Neural cell (in vitro differentiated cells): ENCODE results near the gene RAD51B. TPM values are rescaled to one million over a fixed set of nuclear protein-coding genes. Genes with fewer than 3 reads are reported as not detected.

Source experiments
- H2AFZ ChIP-seq: fragments of 200-600, 300-800 bp; sonication (generic), shearing (Covaris generic); 2 replicates; pipeline ENCODE4 v1.6.0; 2014; ENCODE audit warnings: low read depth, mild to moderate bottlenecking, antibody characterized with exemption, low read length, moderate library complexity
- H3F3A ChIP-seq: fragments of 200-600 bp; shearing (Covaris generic); 2 replicates; pipeline ENCODE4 v1.6.1; 2016; ENCODE audit warnings: mild to moderate bottlenecking, moderate library complexity, mixed read lengths, antibody characterized with exemption, low read length; ENCODE audit not compliant: insufficient read depth, poor library complexity, severe bottlenecking
- H3K27ac ChIP-seq: fragments of 200-600, 300-800 bp; sonication (generic), shearing (Covaris generic); 2 replicates; pipeline ENCODE4 v1.5.1; 2014; ENCODE audit warnings: mild to moderate bottlenecking, low read length, moderate library complexity
- H3K27me3 ChIP-seq: fragments of 300-800, 200-600 bp; sonication (generic), shearing (Covaris generic); 2 replicates; pipeline ENCODE4 v1.6.0; 2014; ENCODE audit warnings: mild to moderate bottlenecking, low read depth, low read length, moderate library complexity; ENCODE audit not compliant: insufficient read depth
- H3K36me3 ChIP-seq: fragments of 300-800, 200-600 bp; sonication (generic), shearing (Covaris generic); 2 replicates; pipeline ENCODE4 v1.5.1; 2014; ENCODE audit warnings: mild to moderate bottlenecking, antibody characterized with exemption, low read length, moderate library complexity; ENCODE audit not compliant: insufficient read depth
- H3K4me2 ChIP-seq: fragments of 300-800, 200-600 bp; sonication (generic), shearing (Covaris generic); 2 replicates; pipeline ENCODE4 v1.6.0; 2014; ENCODE audit warnings: mild to moderate bottlenecking, low read length
- H3K4me3 ChIP-seq: fragments of 300-800, 200-600 bp; sonication (generic), shearing (Covaris generic); 2 replicates; pipeline ENCODE4 v1.5.1; 2014; ENCODE audit warnings: mild to moderate bottlenecking, low read length, moderate library complexity
- H3K79me2 ChIP-seq: fragments of 200-600 bp; shearing (Covaris generic); replicated peaks from 2 replicates; pipeline ENCODE4 v1.6.0; 2014; ENCODE audit warnings: mild to moderate bottlenecking, low read length, moderate library complexity; ENCODE audit not compliant: insufficient read depth
- H3K9ac ChIP-seq: fragments of 300-800, 200-600 bp; sonication (generic), shearing (Covaris generic); 2 replicates; pipeline ENCODE4 v1.6.1; 2016; ENCODE audit warnings: mild to moderate bottlenecking, low read length, mixed read lengths
- H3K9me2 ChIP-seq: fragments of 200-600 bp; shearing (Covaris generic); 2 replicates; pipeline ENCODE4 v1.6.1; 2016; ENCODE audit warnings: mild to moderate bottlenecking, low read length, mixed read lengths; ENCODE audit not compliant: insufficient read depth
- H3K9me3 ChIP-seq: fragments of 200-600, 300-800 bp; sonication (generic), shearing (Covaris generic); 2 replicates; pipeline ENCODE4 v1.6.1; 2016; ENCODE audit warnings: mild to moderate bottlenecking, mixed run types, low read length, moderate library complexity, mixed read lengths
- H4K20me1 ChIP-seq: fragments of 200-600 bp; shearing (Covaris generic); 2 replicates; pipeline ENCODE4 v1.6.1; 2016; ENCODE audit warnings: mild to moderate bottlenecking, mixed run types; ENCODE audit not compliant: insufficient read depth
- EP300 ChIP-seq: fragments of 450-650 bp; conservative IDR thresholded peaks from 2 replicates; pipeline ENCODE4 v1.6.1; 2014; ENCODE audit warnings: antibody characterized with exemption, mild to moderate bottlenecking, moderate library complexity; ENCODE audit not compliant: poor library complexity, severe bottlenecking
- EZH2 ChIP-seq: fragments of 200-600, 300-800 bp; shearing (Covaris generic), sonication (generic); IDR thresholded peaks from 2 replicates; pipeline ENCODE4 v1.6.1; 2014; ENCODE audit warnings: antibody characterized with exemption, low read length, borderline replicate concordance, mild to moderate bottlenecking; ENCODE audit not compliant: insufficient read depth, poor library complexity, severe bottlenecking
- MXI1 ChIP-seq: fragments of 450-650 bp; conservative IDR thresholded peaks from 2 replicates; pipeline ENCODE4 v1.6.1; 2014; ENCODE audit warnings: antibody characterized with exemption, mild to moderate bottlenecking; ENCODE audit not compliant: poor library complexity, severe bottlenecking
- POLR2AphosphoS5 ChIP-seq: IDR thresholded peaks from 2 replicates; pipeline ENCODE4 v1.6.1; 2012
- RAD21 ChIP-seq: fragments of 450-650 bp; conservative IDR thresholded peaks from 2 replicates; pipeline ENCODE4 v1.6.1; 2014; ENCODE audit warnings: antibody characterized with exemption, mild to moderate bottlenecking, moderate library complexity
- SMC3 ChIP-seq: fragments of 450-650 bp; conservative IDR thresholded peaks from 2 replicates; pipeline ENCODE4 v1.6.1; 2014; ENCODE audit warnings: antibody characterized with exemption, mild to moderate bottlenecking, moderate library complexity; ENCODE audit not compliant: poor library complexity
- TAF1 ChIP-seq: IDR thresholded peaks from 2 replicates; pipeline ENCODE4 v1.6.1; 2012; ENCODE audit warnings: low read depth
- polyA plus RNA-seq: library from polyadenylated mRNA; depleted of rRNA; stranded (reverse); fragments of >200 nt; gene quantifications from 2 replicates; pipeline ENCODE4 v1.2.3, GENCODE V29; 2014
- TF ChIP-seq, protein P1 (sequence below): fragments of 450-650 bp; IDR thresholded peaks from 2 replicates; pipeline ENCODE4 v1.5.1; 2014; ENCODE audit warnings: antibody characterized with exemption, mild to moderate bottlenecking, moderate library complexity; ENCODE audit not compliant: poor library complexity, severe bottlenecking
- TF ChIP-seq, protein P2 (sequence below): IDR thresholded peaks from 2 replicates; pipeline ENCODE4 v1.6.1; 2012; ENCODE audit warnings: borderline replicate concordance

The RAD51B gene
- polyA plus RNA-seq, 1 donor from 2014 or later, result 3.1 TPM

DNA sequence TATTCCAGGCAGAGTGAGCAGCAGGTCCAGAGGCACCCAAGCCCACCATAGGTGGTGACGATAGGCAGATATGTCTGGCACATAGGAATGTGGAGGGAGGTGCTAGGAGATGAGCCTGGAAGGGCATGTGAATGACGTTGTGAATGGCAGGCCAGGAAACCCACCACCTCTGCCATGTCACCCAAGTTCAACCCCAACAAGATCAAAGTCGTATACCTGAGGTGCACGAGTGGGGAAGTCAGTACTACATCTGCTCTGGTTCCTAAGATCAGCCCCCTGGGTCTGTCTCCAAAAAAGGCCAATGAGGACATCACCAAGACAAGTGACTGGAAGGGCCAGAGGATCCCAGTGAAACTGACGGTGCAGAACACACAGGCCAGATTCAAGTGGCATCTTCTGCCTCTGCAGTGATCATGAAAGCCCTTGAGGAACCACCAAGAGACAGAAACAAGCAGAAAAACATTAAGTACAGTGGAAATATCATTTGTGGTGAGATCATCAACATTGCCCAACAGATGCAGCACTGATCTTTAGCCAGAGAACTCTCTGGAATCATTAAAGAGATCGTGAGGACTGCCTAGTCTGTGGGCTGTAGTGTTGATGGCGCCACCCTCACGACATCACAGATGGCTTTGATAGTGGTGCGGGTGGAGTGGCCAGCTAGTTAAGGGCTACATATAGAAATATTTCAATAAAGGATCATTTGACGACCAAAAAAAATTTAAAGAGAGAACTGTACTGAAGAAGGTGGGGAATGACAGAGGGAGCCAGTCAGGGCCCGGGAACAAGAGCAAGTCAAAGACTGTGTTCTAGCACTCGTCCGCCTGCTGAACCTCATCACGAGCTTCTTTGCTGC, 873.6 kb downstream of the RAD51B start:
- Histone ChIP-seq H3K9me3 (no peaks in the 10 kb centered on the region), H4K20me1 (no peaks in the 10 kb centered on the region), H3K4me3 (no peak overlapping the region), H3K4me2 (no peak overlapping the region), H3K9me2 (no peaks in the 10 kb centered on the region), H3K27me3 (no peaks in the 10 kb centered on the region), H3F3A (no peaks in the 10 kb centered on the region), H2AFZ (no peak overlapping the region), H3K9ac (no peak overlapping the region), H3K36me3 (no peaks in the 10 kb centered on the region), H3K27ac (no peak overlapping the region), H3K79me2 (no peaks in the 10 kb centered on the region)
- TF ChIP-seq, protein P1, sequence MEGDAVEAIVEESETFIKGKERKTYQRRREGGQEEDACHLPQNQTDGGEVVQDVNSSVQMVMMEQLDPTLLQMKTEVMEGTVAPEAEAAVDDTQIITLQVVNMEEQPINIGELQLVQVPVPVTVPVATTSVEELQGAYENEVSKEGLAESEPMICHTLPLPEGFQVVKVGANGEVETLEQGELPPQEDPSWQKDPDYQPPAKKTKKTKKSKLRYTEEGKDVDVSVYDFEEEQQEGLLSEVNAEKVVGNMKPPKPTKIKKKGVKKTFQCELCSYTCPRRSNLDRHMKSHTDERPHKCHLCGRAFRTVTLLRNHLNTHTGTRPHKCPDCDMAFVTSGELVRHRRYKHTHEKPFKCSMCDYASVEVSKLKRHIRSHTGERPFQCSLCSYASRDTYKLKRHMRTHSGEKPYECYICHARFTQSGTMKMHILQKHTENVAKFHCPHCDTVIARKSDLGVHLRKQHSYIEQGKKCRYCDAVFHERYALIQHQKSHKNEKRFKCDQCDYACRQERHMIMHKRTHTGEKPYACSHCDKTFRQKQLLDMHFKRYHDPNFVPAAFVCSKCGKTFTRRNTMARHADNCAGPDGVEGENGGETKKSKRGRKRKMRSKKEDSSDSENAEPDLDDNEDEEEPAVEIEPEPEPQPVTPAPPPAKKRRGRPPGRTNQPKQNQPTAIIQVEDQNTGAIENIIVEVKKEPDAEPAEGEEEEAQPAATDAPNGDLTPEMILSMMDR, result no peak
- no peak for TF ChIP-seq SMC3
- no peak for TF ChIP-seq TAF1
- TF ChIP-seq RAD21, result no peak
- TF ChIP-seq, protein P2, sequence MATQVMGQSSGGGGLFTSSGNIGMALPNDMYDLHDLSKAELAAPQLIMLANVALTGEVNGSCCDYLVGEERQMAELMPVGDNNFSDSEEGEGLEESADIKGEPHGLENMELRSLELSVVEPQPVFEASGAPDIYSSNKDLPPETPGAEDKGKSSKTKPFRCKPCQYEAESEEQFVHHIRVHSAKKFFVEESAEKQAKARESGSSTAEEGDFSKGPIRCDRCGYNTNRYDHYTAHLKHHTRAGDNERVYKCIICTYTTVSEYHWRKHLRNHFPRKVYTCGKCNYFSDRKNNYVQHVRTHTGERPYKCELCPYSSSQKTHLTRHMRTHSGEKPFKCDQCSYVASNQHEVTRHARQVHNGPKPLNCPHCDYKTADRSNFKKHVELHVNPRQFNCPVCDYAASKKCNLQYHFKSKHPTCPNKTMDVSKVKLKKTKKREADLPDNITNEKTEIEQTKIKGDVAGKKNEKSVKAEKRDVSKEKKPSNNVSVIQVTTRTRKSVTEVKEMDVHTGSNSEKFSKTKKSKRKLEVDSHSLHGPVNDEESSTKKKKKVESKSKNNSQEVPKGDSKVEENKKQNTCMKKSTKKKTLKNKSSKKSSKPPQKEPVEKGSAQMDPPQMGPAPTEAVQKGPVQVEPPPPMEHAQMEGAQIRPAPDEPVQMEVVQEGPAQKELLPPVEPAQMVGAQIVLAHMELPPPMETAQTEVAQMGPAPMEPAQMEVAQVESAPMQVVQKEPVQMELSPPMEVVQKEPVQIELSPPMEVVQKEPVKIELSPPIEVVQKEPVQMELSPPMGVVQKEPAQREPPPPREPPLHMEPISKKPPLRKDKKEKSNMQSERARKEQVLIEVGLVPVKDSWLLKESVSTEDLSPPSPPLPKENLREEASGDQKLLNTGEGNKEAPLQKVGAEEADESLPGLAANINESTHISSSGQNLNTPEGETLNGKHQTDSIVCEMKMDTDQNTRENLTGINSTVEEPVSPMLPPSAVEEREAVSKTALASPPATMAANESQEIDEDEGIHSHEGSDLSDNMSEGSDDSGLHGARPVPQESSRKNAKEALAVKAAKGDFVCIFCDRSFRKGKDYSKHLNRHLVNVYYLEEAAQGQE, result no peak
- no peak for TF ChIP-seq EP300
- TF ChIP-seq POLR2AphosphoS5, result no peak
- TF ChIP-seq MXI1, result no peak
- TF ChIP-seq EZH2, result no peak

DNA sequence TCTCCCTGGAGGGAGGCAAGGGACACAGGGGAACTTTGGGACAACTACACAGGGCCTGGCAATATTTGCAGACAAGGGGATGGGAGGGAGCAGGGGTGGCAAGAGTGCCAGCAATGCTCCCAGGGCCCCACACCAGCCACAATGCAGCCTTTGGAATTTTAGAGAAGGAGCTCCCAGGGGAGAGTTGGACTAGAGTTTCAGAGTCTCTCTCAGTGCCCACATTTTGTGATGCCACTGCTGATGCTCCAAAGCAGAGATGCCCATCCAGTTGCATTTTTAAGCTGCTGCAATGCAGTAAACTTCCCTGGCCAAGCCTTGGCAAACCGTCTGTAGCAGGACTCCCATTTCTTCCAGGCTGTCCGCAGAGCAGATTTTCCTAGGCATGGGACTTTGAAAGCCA, 874.3 kb downstream of the RAD51B start:
- Histone ChIP-seq H3K4me2 (no peak overlapping the region), H3K9me3 (no peaks in the 10 kb centered on the region), H3K27me3 (no peaks in the 10 kb centered on the region)

More for the DNA sequence above, 874.3 kb downstream of the RAD51B start:
- Histone ChIP-seq H4K20me1 (no peaks in the 10 kb centered on the region), H2AFZ (no peak overlapping the region), H3K9ac (no peak overlapping the region), H3K4me3 (no peak overlapping the region), H3K9me2 (no peaks in the 10 kb centered on the region), H3K79me2 (no peaks in the 10 kb centered on the region), H3F3A (no peaks in the 10 kb centered on the region), H3K36me3 (no peaks in the 10 kb centered on the region), H3K27ac (no peak overlapping the region)
- TF ChIP-seq, protein P1, result no peak
- TF ChIP-seq RAD21 (no peak), EZH2 (no peak), TAF1 (no peak), EP300 (no peak), MXI1 (no peak), SMC3 (no peak), POLR2AphosphoS5 (no peak)
- TF ChIP-seq, protein P2, result no peak
